HCT116 (cell line): ENCODE results near the gene IL20RB. TPM values are rescaled to one million over a fixed set of nuclear protein-coding genes. Genes with fewer than 3 reads are reported as not detected.

Source experiments
- ATAC-seq: fragments of 200-7000 bp; cut with Tn5 transposase; 2 replicates; pipeline ENCODE4 v1.9.1; 2020; ENCODE audit warnings: mild to moderate bottlenecking, moderate library complexity
- BruUV-seq: library from RNA; stranded (reverse); fragments of 400-500 nt; replicated peaks from 2 replicates; lab custom pipeline; 2021; lab: Mats Ljungman, UMichigan
- CTCF ChIA-PET: fragments of 300-600 bp; sonication (Branson Sonifier 250); formaldehyde crosslinking; loops from one replicate; lab custom pipeline; 2021; ENCODE audit warnings: antibody characterized with exemption; lab: Charles Lee
- POLR2A ChIA-PET: fragments of 300-600, 350-600 bp; sonication (Branson Sonifier 250); formaldehyde crosslinking; loops from one replicate; lab custom pipeline; 2021; ENCODE audit warnings: antibody characterized with exemption; lab: Charles Lee
- RAD21 ChIA-PET, 2 experiments: fragments of 300-600 bp; sonication (Branson Sonifier 250); formaldehyde crosslinking; loops; one replicate each; lab custom pipeline; 2023; ENCODE audit warnings: low total read pairs in 2 of 2; ENCODE audit not compliant: uncharacterized antibody in 2 of 2, unreplicated experiment in 2 of 2, low non-redundant PET in 1 of 2; lab: Charles Lee
- DNase-seq: peaks from one replicate; pipeline ENCODE4 v3.0.0-alpha.2; 2010; ENCODE audit warnings: low read depth, low spot score
- H2AFZ ChIP-seq: fragments of 200-600 bp; shearing (Covaris generic), sonication (generic); 2 replicates; pipeline ENCODE4 v1.6.1; 2017; ENCODE audit warnings: low read depth, mixed run types, mixed read lengths, antibody characterized with exemption, low read length; ENCODE audit not compliant: poor library complexity, severe bottlenecking
- H3K27ac ChIP-seq: 2 replicates; pipeline ENCODE4 v1.5.1; 2012; ENCODE audit warnings: low read depth, low read length
- H3K27me3 ChIP-seq: fragments of 200-600 bp; sonication (generic); 2 replicates; pipeline ENCODE4 v1.6.1; 2016; ENCODE audit warnings: mixed run types, low read length, mixed read lengths; ENCODE audit not compliant: insufficient read depth
- H3K36me3 ChIP-seq, 2 experiments: fragments of 200-500 bp in 1 of 2; fragments of 200-600 bp in 1 of 2; sonication (Bioruptor generic) in 1 of 2; sonication (generic) in 1 of 2; 2 replicates each; pipeline versions ENCODE4 v1.5.1 to v1.6.1; 2014 to 2016; ENCODE audit warnings: low read length in 2 of 2, inconsistent platforms in 1 of 2, mixed read lengths in 1 of 2, mixed run types in 1 of 2; ENCODE audit not compliant: insufficient read depth in 2 of 2, control insufficient read depth in 1 of 2
- H3K4me1 ChIP-seq, 2 experiments: fragments of 200-600 bp in 1 of 2; sonication (generic) in 1 of 2; 2 replicates each; pipeline versions ENCODE4 v1.5.1 to v1.6.1; 2012 to 2017; ENCODE audit warnings: low read length in 2 of 2, inconsistent platforms in 1 of 2, mild to moderate bottlenecking in 1 of 2, mixed read lengths in 1 of 2, mixed run types in 1 of 2, moderate library complexity in 1 of 2; ENCODE audit not compliant: insufficient read depth in 2 of 2, control insufficient read depth in 1 of 2
- H3K4me2 ChIP-seq: fragments of 200-600 bp; sonication (generic); 2 replicates; pipeline ENCODE4 v1.6.1; 2017; ENCODE audit warnings: mixed run types, low read length, mixed read lengths
- H3K4me3 ChIP-seq, 2 experiments: fragments of 200-600 bp in 1 of 2; sonication (generic) in 1 of 2; replicated peaks in 1 of 2; 2 replicates each; pipeline ENCODE4 v1.5.1; 2011 to 2016; ENCODE audit warnings: low read length in 2 of 2, control low read depth in 1 of 2, low read depth in 1 of 2, mild to moderate bottlenecking in 1 of 2, mixed read lengths in 1 of 2, mixed run types in 1 of 2
- H3K79me2 ChIP-seq: fragments of 200-600 bp; sonication (generic); 2 replicates; pipeline ENCODE4 v1.6.1; 2017; ENCODE audit warnings: mild to moderate bottlenecking, mixed run types, low read length, moderate library complexity, mixed read lengths; ENCODE audit not compliant: insufficient read depth
- H3K9ac ChIP-seq: fragments of 200-600 bp; sonication (generic); 2 replicates; pipeline ENCODE4 v1.6.1; 2016; ENCODE audit warnings: low read length, mixed read lengths
- H3K9me2 ChIP-seq: fragments of 200-600 bp; sonication (generic), shearing (Covaris generic); 2 replicates; pipeline ENCODE4 v1.6.1; 2017; ENCODE audit warnings: mixed run types, mild to moderate bottlenecking, moderate library complexity; ENCODE audit not compliant: insufficient read depth
- H3K9me3 ChIP-seq, 2 experiments: fragments of 200-500 bp in 1 of 2; fragments of 200-600 bp in 1 of 2; sonication (Bioruptor generic) in 1 of 2; sonication (generic) in 1 of 2; 2 replicates each; pipeline ENCODE4 v1.6.1; 2014 to 2017; ENCODE audit warnings: low read length in 2 of 2, mixed read lengths in 2 of 2, inconsistent platforms in 1 of 2, low read depth in 1 of 2, mild to moderate bottlenecking in 1 of 2, mixed run types in 1 of 2, moderate library complexity in 1 of 2; ENCODE audit not compliant: control insufficient read depth in 1 of 2, insufficient read depth in 1 of 2
- H4K20me1 ChIP-seq: fragments of 200-600 bp; sonication (generic), shearing (Covaris generic); 2 replicates; pipeline ENCODE4 v1.6.1; 2017; ENCODE audit warnings: mixed run types, mild to moderate bottlenecking, moderate library complexity; ENCODE audit not compliant: insufficient read depth
- CBX3 ChIP-seq: IDR thresholded peaks from 2 replicates; pipeline ENCODE4 v1.6.1; 2012; ENCODE audit warnings: low read depth
- CEBPB ChIP-seq: IDR thresholded peaks from 2 replicates; pipeline ENCODE4 v1.6.1; 2012; ENCODE audit warnings: low read depth
- CTCF ChIP-seq, 3 experiments: fragments of 200-600 bp in 1 of 3; sonication (generic) in 1 of 3; IDR thresholded peaks in 2 of 3; conservative IDR thresholded peaks in 1 of 3; 2 replicates each; pipeline ENCODE4 v1.5.1; 2012 to 2017; ENCODE audit warnings: low read depth in 2 of 3, low read length in 2 of 3, antibody characterized with exemption in 1 of 3, borderline replicate concordance in 1 of 3, control low read depth in 1 of 3, mild to moderate bottlenecking in 1 of 3, mixed read lengths in 1 of 3, mixed run types in 1 of 3, moderate library complexity in 1 of 3; ENCODE audit not compliant: insufficient read depth in 1 of 3
- EGR1 ChIP-seq: IDR thresholded peaks from 2 replicates; pipeline ENCODE4 v1.6.1; 2012; ENCODE audit warnings: low read depth
- ELF1 ChIP-seq: IDR thresholded peaks from 2 replicates; pipeline ENCODE4 v1.6.1; 2012; ENCODE audit warnings: low read depth, borderline replicate concordance
- EZH2 ChIP-seq: fragments of 200-600 bp; sonication (generic); IDR thresholded peaks from 2 replicates; pipeline ENCODE4 v1.6.1; 2017; ENCODE audit warnings: antibody characterized with exemption, mixed run types
- EZH2phosphoT487 ChIP-seq: fragments of 200-600 bp; IDR thresholded peaks from 2 replicates; pipeline ENCODE4 v1.6.1; 2018; ENCODE audit warnings: antibody characterized with exemption, borderline replicate concordance
- FOSL1 ChIP-seq: IDR thresholded peaks from 2 replicates; pipeline ENCODE4 v1.6.1; 2012; ENCODE audit warnings: low read depth
- JUND ChIP-seq: IDR thresholded peaks from 2 replicates; pipeline ENCODE4 v1.6.1; 2012
- POLR2A ChIP-seq: IDR thresholded peaks from 2 replicates; pipeline ENCODE4 v1.7.0; 2011; ENCODE audit warnings: borderline replicate concordance; ENCODE audit not compliant: insufficient read depth, insufficient read length; ENCODE audit errors: extremely low read depth
- POLR2AphosphoS5 ChIP-seq: IDR thresholded peaks from 2 replicates; pipeline ENCODE4 v1.6.1; 2011; ENCODE audit warnings: mild to moderate bottlenecking, low read depth, low read length, moderate library complexity
- RAD21 ChIP-seq: IDR thresholded peaks from 2 replicates; pipeline ENCODE4 v1.6.1; 2012; ENCODE audit warnings: low read depth, mild to moderate bottlenecking
- SIN3A ChIP-seq: IDR thresholded peaks from 2 replicates; pipeline ENCODE4 v1.6.1; 2012; ENCODE audit warnings: low read depth
- SP1 ChIP-seq: IDR thresholded peaks from 2 replicates; pipeline ENCODE4 v1.6.1; 2012; ENCODE audit warnings: low read depth
- SRF ChIP-seq: IDR thresholded peaks from 2 replicates; pipeline ENCODE4 v1.6.1; 2012; ENCODE audit warnings: low read depth
- YY1 ChIP-seq: IDR thresholded peaks from 2 replicates; pipeline ENCODE4 v1.6.1; 2011; ENCODE audit warnings: low read length, low read depth, moderate library complexity, mild to moderate bottlenecking; ENCODE audit not compliant: insufficient replicate concordance; ENCODE audit errors: extremely low read depth
- ZFX ChIP-seq: fragments of 450-650 bp; IDR thresholded peaks from 2 replicates; pipeline ENCODE4 v1.6.1; 2017
- intact Hi-C: fragments of 100-400 bp; cut with micrococcal nuclease; formaldehyde crosslinking; loops from 2 replicates; pipeline ENCODE4 v1.10.0; 2022
- total RNA-seq: library from RNA; stranded (reverse); gene quantifications from one replicate; pipeline ENCODE4 v1.2.1, GENCODE V29; 2021; ENCODE audit not compliant: unreplicated experiment

Gene IL20RB
- total RNA-seq, 1 experiment from 2014 or later = 6.1 TPM

- Histone ChIP-seq H3K79me2 (peaks cover 98% of the 10 kb centered on the region), H3K4me3 (no peak overlapping the region), H3K4me1 (no peaks in the 10 kb centered on the region), H3K9me2 (no peaks in the 10 kb centered on the region), H4K20me1 (peaks cover 7% of the 10 kb centered on the region; the same call in 1 of the 2 replicates), H3K27ac (no peak overlapping the region), H3K27me3 (no peaks in the 10 kb centered on the region), H3K4me2 (no peak overlapping the region), H3K9ac (no peak overlapping the region), H2AFZ (no peak overlapping the region), H3K36me3 (no peaks in the 10 kb centered on the region), H3K9me3 (peaks cover 0 to 8% of the 10 kb centered on the region in 2 experiments; a peak in 1 of 4 replicates)
- DNase-seq (no peak), ATAC-seq (no peak)
- ChIA-PET RAD21 (no interaction called here), CTCF (no interaction called here)
- BruUV-seq = no TSS peak
- no peak for TF ChIP-seq CBX3
- TF ChIP-seq ZFX = no peak
- TF ChIP-seq SP1 = no peak
- no peak for TF ChIP-seq POLR2A
- no peak for TF ChIP-seq EZH2
- no peak for TF ChIP-seq POLR2AphosphoS5
- TF ChIP-seq CEBPB = no peak
- no peak for TF ChIP-seq YY1
- no peak for TF ChIP-seq RAD21
- TF ChIP-seq SIN3A = no peak
- TF ChIP-seq, all 23 proteins: peak for 0
- POLR2A ChIA-PET = no interaction called here
- intact Hi-C loops = no loop called here
Observed at GRCh38 chr3:136908297-136908696, 49.5 kb upstream of the IL20RB start.

- Histone ChIP-seq H4K20me1 (peaks cover 7% of the 10 kb centered on the region; the same call in 1 of the 2 replicates), H3K27ac (no peak overlapping the region), H3K9ac (no peak overlapping the region), H3K36me3 (no peaks in the 10 kb centered on the region), H3K4me2 (no peak overlapping the region), H3K9me2 (no peaks in the 10 kb centered on the region), H3K27me3 (no peaks in the 10 kb centered on the region), H3K4me1 (no peaks in the 10 kb centered on the region), H2AFZ (no peak overlapping the region), H3K4me3 (no peak overlapping the region), H3K79me2 (peaks cover 97% of the 10 kb centered on the region), H3K9me3 (peaks cover 0 to 8% of the 10 kb centered on the region in 2 experiments; a peak in 1 of 4 replicates)
- RAD21 ChIA-PET = no interaction called here
- CTCF ChIA-PET = no interaction called here
- POLR2A ChIA-PET = no interaction called here
- ATAC-seq (no peak), DNase-seq (no peak)
- intact Hi-C loops = no loop called here
- no TSS peak for BruUV-seq
- TF ChIP-seq ELF1 (no peak), RAD21 (no peak), SRF (no peak), EZH2phosphoT487 (no peak), CBX3 (no peak), ZFX (no peak), CEBPB (no peak), YY1 (no peak), POLR2A (no peak), CTCF (IDR thresholded peaks at IDR 0.05 in 2 of 3, conservative IDR thresholded peaks at IDR 0.05 in 1 of 3; ENCODE audit: borderline replicate concordance in 1 of 3, insufficient read depth in 1 of 3, low read depth in 2 of 3, low read length in 2 of 3) (no peak), EGR1 (no peak), JUND (no peak), POLR2AphosphoS5 (no peak), FOSL1 (no peak)
Observed at GRCh38 chr3:136909187-136909586, 48.6 kb upstream of the IL20RB start.
